Loucy (cell line): Measurements from ENCODE around the gene CFAP20.

Experiments
- H2AFZ ChIP-seq: fragments of 200-600 bp; sonication (generic); 2 replicates; pipeline ENCODE4 v1.6.0; 2016; ENCODE audit warnings: antibody characterized with exemption, mild to moderate bottlenecking, low read length, moderate library complexity
- H3F3A ChIP-seq: fragments of 200-600 bp; 2 replicates; pipeline ENCODE4 v1.6.0; 2016; ENCODE audit warnings: antibody characterized with exemption, low read depth, mild to moderate bottlenecking
- H3K27me3 ChIP-seq: fragments of 200-600 bp; sonication (generic); 2 replicates; pipeline ENCODE4 v1.6.1; 2014; ENCODE audit warnings: low read length, mild to moderate bottlenecking; ENCODE audit not compliant: insufficient read depth, poor library complexity, severe bottlenecking
- H3K36me3 ChIP-seq: fragments of 200-600 bp; sonication (generic); 2 replicates; pipeline ENCODE4 v1.6.1; 2016; ENCODE audit warnings: low read length; ENCODE audit not compliant: insufficient read depth
- H3K4me1 ChIP-seq: fragments of 200-600 bp; sonication (generic); 2 replicates; pipeline ENCODE4 v1.5.1; 2014; ENCODE audit warnings: low read length, mild to moderate bottlenecking; ENCODE audit not compliant: insufficient read depth, poor library complexity, severe bottlenecking
- H3K4me2 ChIP-seq: fragments of 200-600 bp; sonication (generic); 2 replicates; pipeline ENCODE4 v1.6.0; 2014; ENCODE audit warnings: antibody characterized with exemption, low read length, low read depth, mild to moderate bottlenecking; ENCODE audit not compliant: poor library complexity, severe bottlenecking
- H3K4me3 ChIP-seq: fragments of 200-600 bp; sonication (generic); 2 replicates; pipeline ENCODE4 v1.5.1; 2014; ENCODE audit warnings: low read length, mild to moderate bottlenecking, mixed read lengths; ENCODE audit not compliant: poor library complexity, severe bottlenecking
- H3K79me2 ChIP-seq: fragments of 200-600 bp; sonication (generic); 2 replicates; pipeline ENCODE4 v1.6.1; 2014; ENCODE audit warnings: low read length; ENCODE audit not compliant: insufficient read depth
- H3K9ac ChIP-seq: fragments of 200-600 bp; sonication (generic); 2 replicates; pipeline ENCODE4 v1.6.0; 2014; ENCODE audit warnings: mild to moderate bottlenecking, low read depth, low read length, moderate library complexity; ENCODE audit not compliant: poor library complexity, severe bottlenecking
- H3K9me2 ChIP-seq: fragments of 200-600 bp; sonication (generic); replicated peaks from 2 replicates; pipeline ENCODE4 v1.6.1; 2016; ENCODE audit warnings: low read depth, low read length, mixed read lengths
- H3K9me3 ChIP-seq: fragments of 200-600 bp; sonication (generic); 2 replicates; pipeline ENCODE4 v1.6.1; 2014; ENCODE audit warnings: mild to moderate bottlenecking, antibody characterized with exemption, low read length, low read depth; ENCODE audit not compliant: insufficient read depth
- H4K20me1 ChIP-seq: fragments of 200-600 bp; sonication (generic); 2 replicates; pipeline ENCODE4 v1.6.0; 2014; ENCODE audit warnings: antibody characterized with exemption, low read length, mild to moderate bottlenecking; ENCODE audit not compliant: insufficient read depth, poor library complexity, severe bottlenecking
- CTCF ChIP-seq: fragments of 200-600 bp; sonication (generic); conservative IDR thresholded peaks from 2 replicates; pipeline ENCODE4 v1.5.1; 2014; ENCODE audit warnings: mild to moderate bottlenecking, antibody characterized with exemption, low read length
- EZH2phosphoT487 ChIP-seq: fragments of 200-600 bp; IDR thresholded peaks from 2 replicates; pipeline ENCODE4 v1.6.1; 2018; ENCODE audit warnings: antibody characterized with exemption, mild to moderate bottlenecking, moderate library complexity, borderline replicate concordance

Gene CFAP20

DNA sequence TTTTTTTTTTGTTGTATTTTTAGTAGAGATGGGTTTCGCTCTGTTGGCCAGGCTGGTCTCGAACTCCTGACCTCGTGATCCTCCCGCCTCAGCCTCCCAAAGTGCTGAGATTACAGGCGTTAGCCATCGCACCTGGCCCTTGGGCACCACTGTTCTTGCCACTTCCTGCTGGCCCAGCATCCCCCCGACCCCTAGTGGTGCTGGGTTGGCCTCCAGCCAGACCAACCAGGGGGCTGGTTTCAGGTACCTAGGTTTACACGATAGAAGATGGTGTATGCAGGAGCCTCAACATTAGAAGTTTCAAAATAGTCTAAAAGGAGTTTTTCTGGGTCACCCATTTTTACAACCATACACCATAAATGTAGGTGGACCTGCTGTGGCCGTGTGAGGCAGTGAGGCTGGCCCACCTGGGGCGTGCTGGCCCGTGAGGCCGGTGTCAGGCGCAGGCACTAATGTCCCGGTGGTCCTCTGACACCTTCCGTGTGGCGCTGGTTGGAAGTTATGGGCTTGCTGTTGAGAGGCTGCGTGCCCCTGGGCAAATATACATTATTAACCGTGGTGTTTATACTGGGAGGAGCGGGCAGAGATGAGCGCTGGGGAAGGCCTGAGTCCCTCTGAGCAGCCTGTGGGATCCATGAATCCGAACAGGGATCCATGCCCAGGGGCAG, 43.5 kb downstream of the CFAP20 start:
- Histone ChIP-seq H3K79me2 (no peaks in the 10 kb centered on the region), H3F3A (no peaks in the 10 kb centered on the region), H3K9me2 (no peaks in the 10 kb centered on the region), H3K4me1 (peaks cover 5% of the 10 kb centered on the region), H3K27me3 (no peaks in the 10 kb centered on the region), H3K4me3 (no peak overlapping the region), H3K9me3 (no peaks in the 10 kb centered on the region), H2AFZ (no peak overlapping the region), H3K4me2 (no peak overlapping the region), H3K9ac (no peak overlapping the region), H3K36me3 (no peaks in the 10 kb centered on the region), H4K20me1 (no peaks in the 10 kb centered on the region)
- no peak for TF ChIP-seq CTCF
- no peak for TF ChIP-seq EZH2phosphoT487

GRCh38 chr16:58085171-58085570, 44.0 kb downstream of the CFAP20 start:
- Histone ChIP-seq H3K4me3 (no peak overlapping the region), H3K9me2 (no peaks in the 10 kb centered on the region), H2AFZ (no peak overlapping the region), H3K4me1 (peaks cover 5% of the 10 kb centered on the region), H3K79me2 (no peaks in the 10 kb centered on the region), H4K20me1 (no peaks in the 10 kb centered on the region), H3F3A (no peaks in the 10 kb centered on the region), H3K27me3 (no peaks in the 10 kb centered on the region), H3K36me3 (no peaks in the 10 kb centered on the region), H3K9ac (no peak overlapping the region), H3K4me2 (no peak overlapping the region), H3K9me3 (no peaks in the 10 kb centered on the region)
- TF ChIP-seq EZH2phosphoT487 (no peak), CTCF (no peak)

DNA sequence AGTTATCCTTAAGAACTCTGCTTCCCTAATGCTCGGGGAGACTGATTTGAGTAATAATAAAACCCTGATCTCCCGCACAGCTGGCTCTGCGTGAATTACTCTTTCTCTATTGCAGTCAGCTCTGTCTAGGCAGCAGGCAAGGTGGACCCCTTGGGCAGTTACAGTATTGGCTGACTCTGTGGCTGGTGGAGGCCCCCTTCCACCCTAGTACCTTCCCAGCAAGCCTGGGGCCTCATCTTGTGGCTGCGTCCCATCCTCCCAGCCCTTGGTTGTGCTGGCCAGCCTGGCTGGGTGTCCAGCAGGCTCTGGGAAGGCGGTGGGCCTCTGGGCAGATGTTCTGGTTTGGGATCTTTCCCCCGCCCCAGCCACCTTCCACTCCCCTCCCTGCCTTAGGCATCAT, 44.5 kb downstream of the CFAP20 start:
- no peak overlapping the region for H3K4me2 ChIP-seq
- H3K9ac ChIP-seq, result no peak overlapping the region
- no peaks in the 10 kb centered on the region for H3K79me2 ChIP-seq
- no peak overlapping the region for H2AFZ ChIP-seq
- no peaks in the 10 kb centered on the region for H4K20me1 ChIP-seq
- TF ChIP-seq EZH2phosphoT487 (no peak), CTCF (no peak)
- no peaks in the 10 kb centered on the region for H3K27me3 ChIP-seq
- no peak overlapping the region for H3K4me3 ChIP-seq
- peaks cover 5% of the 10 kb centered on the region for H3K4me1 ChIP-seq
- H3K36me3 ChIP-seq, result no peaks in the 10 kb centered on the region
- H3F3A ChIP-seq, result no peaks in the 10 kb centered on the region
- H3K9me3 ChIP-seq, result no peaks in the 10 kb centered on the region
- H3K9me2 ChIP-seq, result no peaks in the 10 kb centered on the region
